Measurements from ENCODE around the gene CEP57L1.

DNA sequence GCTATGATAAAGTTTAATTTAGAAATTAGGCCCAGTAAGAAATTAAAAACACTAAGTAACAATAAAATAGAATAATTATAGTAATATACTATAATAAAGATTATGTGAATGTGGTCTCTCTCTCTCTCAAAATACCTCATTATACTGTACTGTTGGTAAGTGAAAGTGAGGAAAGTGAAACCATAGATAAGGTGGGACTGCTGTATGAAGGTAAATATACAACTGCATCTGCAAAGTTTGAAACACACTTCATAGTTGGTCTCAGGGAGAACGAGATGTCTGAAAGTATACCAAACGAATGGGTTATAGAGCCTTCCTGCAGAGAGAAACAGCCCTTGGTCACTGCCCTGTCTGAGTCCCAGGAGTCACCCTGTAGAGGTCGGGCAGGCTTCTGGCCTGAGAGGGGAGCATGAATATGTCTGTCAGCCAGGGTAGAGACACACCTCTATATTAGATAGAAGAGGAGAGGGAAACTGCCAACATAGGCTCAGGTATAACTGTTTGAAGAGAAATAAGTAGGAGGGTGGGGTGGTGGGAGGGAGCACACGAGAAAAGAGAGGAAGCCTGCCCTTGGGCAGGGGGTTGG, 32.4 kb upstream of the CEP57L1 start:
- TF ChIP-seq, protein P1, sequence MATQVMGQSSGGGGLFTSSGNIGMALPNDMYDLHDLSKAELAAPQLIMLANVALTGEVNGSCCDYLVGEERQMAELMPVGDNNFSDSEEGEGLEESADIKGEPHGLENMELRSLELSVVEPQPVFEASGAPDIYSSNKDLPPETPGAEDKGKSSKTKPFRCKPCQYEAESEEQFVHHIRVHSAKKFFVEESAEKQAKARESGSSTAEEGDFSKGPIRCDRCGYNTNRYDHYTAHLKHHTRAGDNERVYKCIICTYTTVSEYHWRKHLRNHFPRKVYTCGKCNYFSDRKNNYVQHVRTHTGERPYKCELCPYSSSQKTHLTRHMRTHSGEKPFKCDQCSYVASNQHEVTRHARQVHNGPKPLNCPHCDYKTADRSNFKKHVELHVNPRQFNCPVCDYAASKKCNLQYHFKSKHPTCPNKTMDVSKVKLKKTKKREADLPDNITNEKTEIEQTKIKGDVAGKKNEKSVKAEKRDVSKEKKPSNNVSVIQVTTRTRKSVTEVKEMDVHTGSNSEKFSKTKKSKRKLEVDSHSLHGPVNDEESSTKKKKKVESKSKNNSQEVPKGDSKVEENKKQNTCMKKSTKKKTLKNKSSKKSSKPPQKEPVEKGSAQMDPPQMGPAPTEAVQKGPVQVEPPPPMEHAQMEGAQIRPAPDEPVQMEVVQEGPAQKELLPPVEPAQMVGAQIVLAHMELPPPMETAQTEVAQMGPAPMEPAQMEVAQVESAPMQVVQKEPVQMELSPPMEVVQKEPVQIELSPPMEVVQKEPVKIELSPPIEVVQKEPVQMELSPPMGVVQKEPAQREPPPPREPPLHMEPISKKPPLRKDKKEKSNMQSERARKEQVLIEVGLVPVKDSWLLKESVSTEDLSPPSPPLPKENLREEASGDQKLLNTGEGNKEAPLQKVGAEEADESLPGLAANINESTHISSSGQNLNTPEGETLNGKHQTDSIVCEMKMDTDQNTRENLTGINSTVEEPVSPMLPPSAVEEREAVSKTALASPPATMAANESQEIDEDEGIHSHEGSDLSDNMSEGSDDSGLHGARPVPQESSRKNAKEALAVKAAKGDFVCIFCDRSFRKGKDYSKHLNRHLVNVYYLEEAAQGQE (IDR thresholded peaks at IDR 0.05): no peak
- no peak for TF ChIP-seq NR2F2 (IDR thresholded peaks at IDR 0.05)
- no peak for TF ChIP-seq EGR1 (IDR thresholded peaks at IDR 0.05; ENCODE audit: low read depth in 2 of 2)
- TF ChIP-seq, protein P2, sequence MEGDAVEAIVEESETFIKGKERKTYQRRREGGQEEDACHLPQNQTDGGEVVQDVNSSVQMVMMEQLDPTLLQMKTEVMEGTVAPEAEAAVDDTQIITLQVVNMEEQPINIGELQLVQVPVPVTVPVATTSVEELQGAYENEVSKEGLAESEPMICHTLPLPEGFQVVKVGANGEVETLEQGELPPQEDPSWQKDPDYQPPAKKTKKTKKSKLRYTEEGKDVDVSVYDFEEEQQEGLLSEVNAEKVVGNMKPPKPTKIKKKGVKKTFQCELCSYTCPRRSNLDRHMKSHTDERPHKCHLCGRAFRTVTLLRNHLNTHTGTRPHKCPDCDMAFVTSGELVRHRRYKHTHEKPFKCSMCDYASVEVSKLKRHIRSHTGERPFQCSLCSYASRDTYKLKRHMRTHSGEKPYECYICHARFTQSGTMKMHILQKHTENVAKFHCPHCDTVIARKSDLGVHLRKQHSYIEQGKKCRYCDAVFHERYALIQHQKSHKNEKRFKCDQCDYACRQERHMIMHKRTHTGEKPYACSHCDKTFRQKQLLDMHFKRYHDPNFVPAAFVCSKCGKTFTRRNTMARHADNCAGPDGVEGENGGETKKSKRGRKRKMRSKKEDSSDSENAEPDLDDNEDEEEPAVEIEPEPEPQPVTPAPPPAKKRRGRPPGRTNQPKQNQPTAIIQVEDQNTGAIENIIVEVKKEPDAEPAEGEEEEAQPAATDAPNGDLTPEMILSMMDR (IDR thresholded peaks at IDR 0.05; ENCODE audit: low read depth, low read length, missing input control): no peak

All from liver (tissue), 3 donors.